DND-41 (cell line): ENCODE measurements around the gene P2RX4.

ENCODE experiments used
- ATAC-seq: fragments of 200-7000 bp; cut with Tn5 transposase; 3 replicates; pipeline ENCODE4 v1.9.1; 2021; ENCODE audit warnings: low read depth; ENCODE audit not compliant: insufficient read depth
- DNase-seq: peaks from one replicate; pipeline ENCODE4 v3.0.0-alpha.2; 2020
- H2AFZ ChIP-seq: 2 replicates; pipeline ENCODE4 v1.6.0; 2012; ENCODE audit warnings: low read depth, low read length
- H3K27ac ChIP-seq: 2 replicates; pipeline ENCODE4 v1.5.1; 2012; ENCODE audit warnings: low read length, inconsistent platforms
- H3K27me3 ChIP-seq: fragments of 200-600 bp; sonication (generic); 2 replicates; pipeline ENCODE4 v1.6.0; 2012; ENCODE audit warnings: low read length, mild to moderate bottlenecking, inconsistent platforms; ENCODE audit not compliant: insufficient read depth, poor library complexity
- H3K36me3 ChIP-seq: 2 replicates; pipeline ENCODE4 v1.5.1; 2012; ENCODE audit warnings: low read length, inconsistent platforms; ENCODE audit not compliant: insufficient read depth
- H3K4me1 ChIP-seq: 2 replicates; pipeline ENCODE4 v1.5.1; 2012; ENCODE audit warnings: mild to moderate bottlenecking, low read length; ENCODE audit not compliant: insufficient read depth
- H3K4me2 ChIP-seq: 2 replicates; pipeline ENCODE4 v1.6.0; 2012; ENCODE audit warnings: mild to moderate bottlenecking, moderate library complexity, low read length, inconsistent platforms; ENCODE audit not compliant: insufficient read depth
- H3K4me3 ChIP-seq, 2 experiments: fragments of 200-600 bp in 1 of 2; shearing (Covaris generic) in 1 of 2; 2 replicates each; pipeline ENCODE4 v1.5.1; 2012 to 2016; ENCODE audit warnings: inconsistent platforms in 2 of 2, low read length in 2 of 2, mild to moderate bottlenecking in 2 of 2, low read depth in 1 of 2, moderate library complexity in 1 of 2
- H3K79me2 ChIP-seq: 2 replicates; pipeline ENCODE4 v1.6.0; 2012; ENCODE audit warnings: low read length, inconsistent platforms; ENCODE audit not compliant: insufficient read depth
- H3K9ac ChIP-seq: 2 replicates; pipeline ENCODE4 v1.6.0; 2012; ENCODE audit warnings: low read depth, mild to moderate bottlenecking, inconsistent platforms, low read length, moderate library complexity
- H3K9me3 ChIP-seq: 2 replicates; pipeline ENCODE4 v1.5.1; 2012; ENCODE audit warnings: low read length, moderate library complexity, mild to moderate bottlenecking, inconsistent platforms; ENCODE audit not compliant: insufficient read depth, severe bottlenecking
- H4K20me1 ChIP-seq: 2 replicates; pipeline ENCODE4 v1.6.0; 2012; ENCODE audit warnings: low read length; ENCODE audit not compliant: insufficient read depth
- EZH2 ChIP-seq: IDR thresholded peaks from 3 replicates; pipeline ENCODE4 v1.6.1; 2012; ENCODE audit warnings: borderline replicate concordance, low read depth, mild to moderate bottlenecking, moderate library complexity, low read length, inconsistent platforms; ENCODE audit not compliant: severe bottlenecking
- TF ChIP-seq, protein P1 (sequence below): IDR thresholded peaks from 2 replicates; pipeline ENCODE4 v1.5.1; 2012; ENCODE audit warnings: borderline replicate concordance, low read length, moderate library complexity, mild to moderate bottlenecking; ENCODE audit not compliant: poor library complexity, severe bottlenecking; ENCODE audit errors: extremely low read depth

Gene P2RX4

DNA sequence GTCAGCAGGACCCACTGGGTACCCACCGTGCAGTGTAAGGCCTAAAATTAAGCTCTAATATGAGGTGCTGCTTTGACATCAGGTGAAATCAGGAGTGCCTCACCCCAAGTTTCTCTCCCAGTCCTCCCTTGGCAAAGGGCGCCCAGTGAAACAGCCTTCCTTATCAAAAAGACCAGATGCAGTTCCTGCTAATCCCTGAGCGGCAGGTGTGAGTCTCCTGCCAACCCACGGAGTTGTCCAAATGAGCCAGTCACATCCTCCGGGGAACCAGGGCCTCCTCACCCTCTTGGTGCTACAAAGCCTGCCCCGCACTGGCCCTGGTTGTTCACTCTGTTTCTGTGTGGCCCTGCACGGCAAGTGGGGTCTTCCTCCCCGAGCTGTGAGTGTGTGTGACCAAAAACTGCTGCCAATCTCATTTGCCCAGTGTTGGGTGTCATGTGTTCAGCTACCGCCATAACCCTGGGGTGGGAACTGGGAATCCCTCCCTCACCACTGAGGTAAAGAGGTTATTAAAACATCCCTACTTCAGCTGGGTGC lies 20.2 kb upstream of the P2RX4 start:
- Histone ChIP-seq H3K4me1 (no peaks in the 10 kb centered on the region), H3K79me2 (no peaks in the 10 kb centered on the region), H3K27ac (no peak overlapping the region), H4K20me1 (no peaks in the 10 kb centered on the region), H3K4me3 (no peak overlapping the region), H3K27me3 (no peaks in the 10 kb centered on the region), H3K4me2 (no peak overlapping the region), H3K9me3 (no peaks in the 10 kb centered on the region), H3K36me3 (no peaks in the 10 kb centered on the region), H2AFZ (no peak overlapping the region), H3K9ac (no peak overlapping the region)
- TF ChIP-seq EZH2: no peak
- TF ChIP-seq, protein P1, sequence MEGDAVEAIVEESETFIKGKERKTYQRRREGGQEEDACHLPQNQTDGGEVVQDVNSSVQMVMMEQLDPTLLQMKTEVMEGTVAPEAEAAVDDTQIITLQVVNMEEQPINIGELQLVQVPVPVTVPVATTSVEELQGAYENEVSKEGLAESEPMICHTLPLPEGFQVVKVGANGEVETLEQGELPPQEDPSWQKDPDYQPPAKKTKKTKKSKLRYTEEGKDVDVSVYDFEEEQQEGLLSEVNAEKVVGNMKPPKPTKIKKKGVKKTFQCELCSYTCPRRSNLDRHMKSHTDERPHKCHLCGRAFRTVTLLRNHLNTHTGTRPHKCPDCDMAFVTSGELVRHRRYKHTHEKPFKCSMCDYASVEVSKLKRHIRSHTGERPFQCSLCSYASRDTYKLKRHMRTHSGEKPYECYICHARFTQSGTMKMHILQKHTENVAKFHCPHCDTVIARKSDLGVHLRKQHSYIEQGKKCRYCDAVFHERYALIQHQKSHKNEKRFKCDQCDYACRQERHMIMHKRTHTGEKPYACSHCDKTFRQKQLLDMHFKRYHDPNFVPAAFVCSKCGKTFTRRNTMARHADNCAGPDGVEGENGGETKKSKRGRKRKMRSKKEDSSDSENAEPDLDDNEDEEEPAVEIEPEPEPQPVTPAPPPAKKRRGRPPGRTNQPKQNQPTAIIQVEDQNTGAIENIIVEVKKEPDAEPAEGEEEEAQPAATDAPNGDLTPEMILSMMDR: no peak
- no peak for DNase-seq
- ATAC-seq: no peak

DNA sequence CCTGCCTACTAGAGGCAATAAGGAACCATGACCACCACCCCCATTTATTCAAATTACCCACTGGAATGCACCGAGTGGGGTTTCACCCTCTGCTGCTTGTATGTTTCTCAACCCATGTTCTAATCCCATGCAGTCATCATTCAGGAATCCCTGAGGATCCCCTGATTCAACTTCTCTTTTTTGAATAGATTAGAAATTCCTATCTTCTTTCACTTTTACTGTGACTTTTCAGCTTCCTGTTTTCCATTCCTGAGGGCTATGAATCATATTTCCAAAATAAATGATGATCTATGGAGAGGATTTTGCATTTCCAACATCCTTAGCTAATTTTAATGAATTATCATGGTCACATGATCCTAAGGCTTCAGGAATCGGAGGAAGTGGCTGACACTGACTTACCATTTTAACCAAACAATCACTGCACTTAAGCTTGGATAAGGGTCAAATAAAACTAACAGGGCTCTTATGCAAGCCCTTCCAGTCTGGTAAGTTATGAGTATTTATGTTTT lies 19.4 kb upstream of the P2RX4 start:
- DNase-seq: no peak

DNA sequence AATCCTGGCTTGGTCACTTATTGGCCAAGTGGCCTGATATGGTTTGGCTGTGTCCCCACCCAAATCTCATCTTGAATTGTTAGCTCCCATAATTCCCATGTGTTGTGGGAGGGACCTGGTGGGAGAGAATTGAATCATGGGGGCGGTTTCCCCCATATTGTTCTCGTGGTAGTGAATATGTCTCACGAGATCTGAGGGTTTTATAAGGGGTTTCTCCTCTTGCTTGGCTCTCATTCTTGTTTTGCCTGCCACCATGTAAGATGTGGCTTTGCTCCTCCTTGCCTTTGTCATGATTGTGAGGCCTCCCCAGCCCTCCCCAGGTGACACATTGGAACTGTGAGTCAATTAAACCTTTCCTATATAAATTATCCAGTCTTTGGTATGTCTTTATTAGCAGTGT lies 18.8 kb upstream of the P2RX4 start:
- Histone ChIP-seq H3K9ac (no peak overlapping the region), H3K27ac (no peak overlapping the region), H2AFZ (no peak overlapping the region), H3K9me3 (no peaks in the 10 kb centered on the region), H3K4me2 (no peak overlapping the region), H3K36me3 (no peaks in the 10 kb centered on the region), H3K79me2 (no peaks in the 10 kb centered on the region), H3K4me3 (no peak overlapping the region), H4K20me1 (no peaks in the 10 kb centered on the region), H3K27me3 (no peaks in the 10 kb centered on the region), H3K4me1 (no peaks in the 10 kb centered on the region)
- TF ChIP-seq, protein P1: no peak
- TF ChIP-seq EZH2: no peak
- ATAC-seq: no peak
- DNase-seq: no peak

More for the DNA sequence above, 19.4 kb upstream of the P2RX4 start:
- H3K79me2 ChIP-seq: no peaks in the 10 kb centered on the region
- no peaks in the 10 kb centered on the region for H3K4me1 ChIP-seq
- H3K4me2 ChIP-seq: no peak overlapping the region
- ATAC-seq: no peak
- H3K9me3 ChIP-seq: no peaks in the 10 kb centered on the region
- no peak for TF ChIP-seq EZH2
- TF ChIP-seq, protein P1: no peak
- no peaks in the 10 kb centered on the region for H4K20me1 ChIP-seq
- H3K4me3 ChIP-seq: no peak overlapping the region
- H2AFZ ChIP-seq: no peak overlapping the region
- no peaks in the 10 kb centered on the region for H3K36me3 ChIP-seq
- no peaks in the 10 kb centered on the region for H3K27me3 ChIP-seq
- H3K9ac ChIP-seq: no peak overlapping the region
- H3K27ac ChIP-seq: no peak overlapping the region

DNA sequence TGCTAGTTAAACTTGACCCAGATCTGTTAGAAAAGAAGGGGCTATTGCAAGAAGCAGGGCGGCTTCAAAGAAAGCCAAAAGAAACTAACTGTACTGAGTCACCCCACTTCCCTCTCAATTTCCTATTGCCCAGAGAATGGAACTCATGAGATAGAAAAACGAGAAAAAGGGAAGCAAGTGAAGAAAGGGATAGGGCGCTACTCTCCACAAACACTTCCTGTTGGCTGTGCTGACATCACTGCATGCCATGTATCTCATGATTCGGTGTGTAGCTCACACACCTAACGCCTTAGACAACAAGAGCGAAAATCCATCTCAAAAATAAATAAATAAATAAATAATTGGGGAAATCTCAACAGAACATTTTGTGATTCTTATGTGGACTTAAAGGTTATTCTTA lies 13.0 kb upstream of the P2RX4 start:
- no peak overlapping the region for H3K4me3 ChIP-seq
- H3K9ac ChIP-seq: no peak overlapping the region
- no peak overlapping the region for H3K4me2 ChIP-seq
- H3K79me2 ChIP-seq: no peaks in the 10 kb centered on the region
- peak overlapping the region; percentile 51; the same call in 1 of the 2 replicates for H2AFZ ChIP-seq
- H3K27ac ChIP-seq: no peak overlapping the region
- no peaks in the 10 kb centered on the region for H4K20me1 ChIP-seq
- DNase-seq (no peak), ATAC-seq (no peak; the same call in 2 of the 3 replicates)
- H3K36me3 ChIP-seq: no peaks in the 10 kb centered on the region
- H3K27me3 ChIP-seq: no peaks in the 10 kb centered on the region
- H3K9me3 ChIP-seq: no peaks in the 10 kb centered on the region
- no peak for TF ChIP-seq EZH2
- TF ChIP-seq, protein P1: no peak
- no peaks in the 10 kb centered on the region for H3K4me1 ChIP-seq
